Left lung (tissue), 14 donors: Measurements from ENCODE around the gene PSG11. TPM values are rescaled to one million over a fixed set of nuclear protein-coding genes. Genes with fewer than 3 reads are reported as not detected.
"Not testable (repeated sequence)": the region's sequence is repeated elsewhere in the genome, so short reads cannot be mapped to it uniquely, and the experiment has no call there.

Source experiments
- ATAC-seq: fragments of 200-7000 bp; cut with Tn5 transposase; one replicate; pipeline ENCODE4 v1.9.1; 2020; ENCODE audit warnings: moderate library complexity
- DNase-seq, 4 donors: peaks; one replicate each; pipeline ENCODE4 v3.0.0-alpha.2; 2013 to 2020
- H3K27ac ChIP-seq, 2 donors: fragments of 200-600 bp; sonication (generic) in 1 of 2; one replicate each; pipeline versions ENCODE4 v1.5.0 to v1.8.0; 2020 to 2021
- H3K27me3 ChIP-seq, 2 donors: fragments of 200-600 bp; sonication (generic) in 1 of 2; one replicate each; pipeline versions ENCODE4 v1.5.0 to v1.8.0; 2020 to 2021
- H3K36me3 ChIP-seq, 2 donors: fragments of 200-600 bp; sonication (generic) in 1 of 2; one replicate each; pipeline versions ENCODE4 v1.5.0 to v1.8.0; 2020 to 2021
- H3K4me1 ChIP-seq, 2 donors: fragments of 200-600 bp; one replicate each; pipeline ENCODE4 v1.8.0; 2021
- H3K4me3 ChIP-seq, 2 donors: fragments of 200-600 bp; sonication (generic) in 1 of 2; one replicate each; pipeline versions ENCODE4 v1.5.0 to v1.8.0; 2020 to 2021; ENCODE audit warnings: mild to moderate bottlenecking in 1 of 2
- H3K9me3 ChIP-seq, 2 donors: fragments of 200-600 bp; sonication (generic) in 1 of 2; one replicate each; pipeline versions ENCODE4 v1.5.0 to v1.8.0; 2020 to 2021
- intact Hi-C, 2 donors: fragments of 100-400 bp; cut with DNase I; formaldehyde crosslinking; loops; one replicate each; pipeline versions ENCODE4 v1.11.2 to v1.14.2; 2022
- long read RNA-seq, 12 donors: library from polyadenylated mRNA in 2 of 12; unstranded in 2 of 12; transcript quantifications; one replicate each; pipeline ENCODE4 v2.0.0 and lab custom pipeline, GENCODE V29; 2019 to 2026
- polyA plus RNA-seq, 6 donors: library from polyadenylated mRNA; unstranded; fragments of 120-200 nt; gene quantifications; one replicate each; pipeline ENCODE4 v1.2.1, GENCODE V29; 2013; ENCODE audit not compliant: insufficient read length in 6 of 6
- total RNA-seq, 2 donors: library from RNA; stranded (reverse); fragmentation: NEBNext Ultra II Directional; extraction: Animal tissue kit (Norgen Biotek cat#: 25700); gene quantifications; one replicate each; pipeline ENCODE4 v1.2.1, GENCODE V29; 2021
- donor health status: DM: no; HTN: yes; CAD: no.
- donor health status: DM: no; HTN: no; CAD: no.

Gene PSG11
- total RNA-seq (not detected), polyA plus RNA-seq (under 1 TPM in 1 of 6 donors, not detected in 5; 0.24 TPM)
- long read RNA-seq, donor 1, result 0 reads
- long read RNA-seq, donor 2, result 0 reads
- long read RNA-seq, donor 3, result 0 reads
- long read RNA-seq, donor 4, result 0 reads
- long read RNA-seq, donor 5, result 0 reads
- long read RNA-seq, donor 6, result 0 reads
- long read RNA-seq, donor 7, result 0 reads
- long read RNA-seq, donor 8, result 0 reads
- long read RNA-seq, donor 9, result 0 reads
- long read RNA-seq, donor 10, result 0 reads
- long read RNA-seq, donor 11, result 0 reads
- long read RNA-seq, donor 12, result 0 reads

DNA sequence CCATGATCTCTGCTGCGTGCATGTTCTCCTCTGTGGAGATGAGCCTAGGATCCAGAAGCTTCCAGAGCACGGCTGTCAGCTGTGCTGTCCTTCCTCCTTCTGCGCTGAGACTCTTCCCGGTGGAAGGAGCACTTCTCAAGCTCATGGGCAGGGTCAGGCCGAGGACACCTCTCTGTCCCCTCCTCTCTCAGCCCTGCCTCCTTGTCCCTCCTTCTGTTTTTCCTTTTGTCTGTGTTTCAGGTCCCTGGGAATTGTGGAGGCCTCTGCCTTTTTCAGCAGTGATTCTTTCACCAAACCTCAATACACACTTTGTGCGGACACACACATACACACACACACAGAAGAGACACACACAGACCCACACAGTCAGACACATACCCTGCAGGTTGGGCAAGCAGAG is at the start of gene PSG11:
PSG11 (minus strand) TSS at position 101 of the 400 bp plus-strand sequence; CDS start at position 4, 97 bp downstream.
- H3K4me1 ChIP-seq, H3K27ac ChIP-seq, H3K9me3 ChIP-seq, H3K27me3 ChIP-seq, ATAC-seq, H3K36me3 ChIP-seq, DNase-seq, H3K4me3 ChIP-seq, intact Hi-C loops: not testable (repeated sequence)

DNA sequence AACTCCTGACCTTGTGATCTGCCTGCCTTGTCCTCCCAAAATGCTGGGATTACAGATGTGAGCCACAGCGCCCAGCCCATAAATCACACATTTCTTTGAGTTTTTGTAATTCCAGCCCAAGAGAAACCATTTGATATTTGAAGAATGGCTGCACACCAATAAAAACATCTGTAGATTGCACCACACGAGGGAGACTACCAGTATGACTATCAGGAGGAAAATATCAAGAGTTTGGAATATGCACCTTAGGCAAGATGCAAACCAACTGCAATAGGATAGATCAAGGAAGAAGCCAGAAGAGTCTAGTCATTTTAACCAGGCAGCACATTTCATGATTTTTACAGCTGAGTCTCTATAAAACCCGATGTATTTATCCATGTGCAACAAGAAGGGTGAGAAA is 36.1 kb upstream of the PSG11 start:
- H3K9me3 ChIP-seq, intact Hi-C loops, H3K36me3 ChIP-seq, ATAC-seq, H3K4me3 ChIP-seq, H3K4me1 ChIP-seq, DNase-seq, H3K27me3 ChIP-seq, H3K27ac ChIP-seq: not testable (repeated sequence)

DNA sequence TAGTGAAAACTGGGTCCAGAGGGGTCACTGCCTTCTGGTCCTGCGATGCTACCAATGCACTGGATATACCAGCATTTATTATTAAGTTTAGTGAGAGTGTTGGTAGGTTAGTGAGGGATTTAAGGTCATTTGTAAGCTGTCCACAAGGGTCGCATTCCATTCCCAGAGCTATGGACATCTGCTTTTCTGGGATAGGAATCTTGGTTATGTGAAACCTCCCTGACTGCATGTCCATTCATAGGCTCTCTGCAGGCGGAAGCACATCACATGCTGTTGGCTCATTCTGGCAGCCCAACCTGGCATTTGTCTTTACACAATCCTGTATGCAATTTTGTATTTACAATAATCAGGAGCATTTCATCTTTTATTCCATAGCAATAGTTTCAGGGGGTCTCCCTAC is 35.1 kb upstream of the PSG11 start:
- H3K27me3 ChIP-seq, result not testable (repeated sequence)

DNA sequence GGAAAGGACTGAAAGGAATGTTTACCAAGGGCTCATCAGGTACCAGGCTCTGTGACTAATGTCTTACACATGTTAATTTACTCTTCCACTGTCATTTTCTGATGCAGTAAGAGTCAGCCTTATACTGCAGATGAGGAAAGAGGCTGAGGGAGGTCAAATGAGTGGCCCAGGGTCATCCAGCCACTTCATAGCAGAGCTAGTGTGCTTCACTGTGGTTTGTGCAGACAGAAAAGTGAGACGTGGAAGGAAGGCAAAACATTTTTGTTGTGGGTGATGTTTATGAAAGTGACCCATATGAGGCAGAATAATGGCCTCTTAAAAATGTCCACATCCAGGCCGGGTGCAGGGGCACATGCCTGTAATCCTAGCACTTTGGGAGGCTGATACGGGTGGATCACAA is 34.0 kb upstream of the PSG11 start:
- H3K27ac ChIP-seq, H3K4me3 ChIP-seq, intact Hi-C loops, DNase-seq, ATAC-seq, H3K4me1 ChIP-seq, H3K36me3 ChIP-seq, H3K27me3 ChIP-seq: not testable (repeated sequence)
- H3K9me3 ChIP-seq, result peaks cover 0 to 16% of the 10 kb centered on the region in 2 donors

More for the DNA sequence above, 35.1 kb upstream of the PSG11 start:
- H3K9me3 ChIP-seq, DNase-seq, intact Hi-C loops, H3K27ac ChIP-seq, H3K36me3 ChIP-seq, ATAC-seq, H3K4me1 ChIP-seq, H3K4me3 ChIP-seq: not testable (repeated sequence)

DNA sequence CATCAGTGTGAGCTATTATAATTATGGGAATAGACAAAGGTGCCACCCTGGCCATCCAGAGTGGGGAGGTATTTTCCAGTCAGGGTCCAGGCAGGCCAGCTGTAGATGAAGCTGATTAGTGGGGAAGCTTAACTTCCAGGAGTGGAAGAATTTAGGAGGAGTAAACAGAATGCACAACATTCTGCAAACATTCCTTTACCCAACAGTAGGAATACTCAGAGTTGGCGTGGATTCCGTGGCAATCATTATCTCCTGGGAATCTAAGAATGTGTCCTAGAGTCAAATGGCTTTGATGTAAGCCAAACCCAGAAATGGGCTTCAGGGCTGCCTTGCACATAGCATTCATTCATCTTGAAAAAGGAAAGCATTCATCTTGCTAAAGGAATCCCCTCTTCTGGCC is 33.2 kb upstream of the PSG11 start:
- H3K4me3 ChIP-seq, H3K27me3 ChIP-seq, ATAC-seq, DNase-seq, H3K36me3 ChIP-seq, intact Hi-C loops, H3K4me1 ChIP-seq, H3K27ac ChIP-seq: not testable (repeated sequence)
- H3K9me3 ChIP-seq, result peaks cover 0 to 20% of the 10 kb centered on the region in 2 donors

DNA sequence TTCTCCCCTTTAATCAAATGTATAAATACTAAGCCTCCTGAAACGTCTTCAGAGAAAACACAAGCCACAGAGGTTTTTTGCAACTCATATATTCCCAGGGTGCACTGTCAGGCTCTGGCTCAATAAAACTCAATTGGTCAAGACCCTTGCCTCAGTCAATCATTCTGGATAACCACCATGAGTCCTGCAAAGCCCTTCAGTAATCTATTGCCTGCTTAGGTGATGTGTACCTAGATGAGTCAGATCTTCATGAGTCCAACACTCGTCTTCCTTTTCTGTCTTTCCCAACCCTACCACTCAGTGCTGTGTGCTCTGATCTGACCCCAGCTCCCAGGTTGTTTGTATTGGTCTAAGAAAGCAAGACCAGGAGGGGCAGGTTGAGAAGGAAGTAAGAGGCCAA is 32.2 kb upstream of the PSG11 start:
- H3K9me3 ChIP-seq, result peaks cover 0 to 20% of the 10 kb centered on the region in 2 donors
- H3K36me3 ChIP-seq, H3K27ac ChIP-seq, H3K4me3 ChIP-seq, ATAC-seq, intact Hi-C loops, DNase-seq, H3K4me1 ChIP-seq, H3K27me3 ChIP-seq: not testable (repeated sequence)

DNA sequence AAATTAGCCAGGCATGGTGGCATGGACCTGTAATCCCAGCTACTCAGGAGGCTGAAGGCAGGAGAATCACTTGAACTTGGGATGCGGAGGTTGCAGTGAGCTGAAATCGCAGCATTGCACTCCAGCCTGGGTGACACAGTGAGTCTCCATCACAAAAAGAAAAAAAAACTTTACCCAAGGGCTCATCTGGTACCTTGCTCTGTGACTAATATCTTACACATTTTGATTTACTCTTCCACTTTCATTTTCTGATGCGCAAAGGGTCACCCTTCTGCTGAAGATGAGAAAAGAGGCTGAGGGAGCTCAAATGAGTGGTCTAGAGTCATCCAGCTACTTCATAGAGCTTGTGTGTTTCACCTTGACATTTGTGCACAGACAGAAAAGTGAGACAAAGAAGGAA is 21.7 kb upstream of the PSG11 start:
- H3K27me3 ChIP-seq, H3K4me3 ChIP-seq, H3K27ac ChIP-seq, H3K9me3 ChIP-seq, H3K4me1 ChIP-seq, ATAC-seq, DNase-seq, H3K36me3 ChIP-seq, intact Hi-C loops: not testable (repeated sequence)

DNA sequence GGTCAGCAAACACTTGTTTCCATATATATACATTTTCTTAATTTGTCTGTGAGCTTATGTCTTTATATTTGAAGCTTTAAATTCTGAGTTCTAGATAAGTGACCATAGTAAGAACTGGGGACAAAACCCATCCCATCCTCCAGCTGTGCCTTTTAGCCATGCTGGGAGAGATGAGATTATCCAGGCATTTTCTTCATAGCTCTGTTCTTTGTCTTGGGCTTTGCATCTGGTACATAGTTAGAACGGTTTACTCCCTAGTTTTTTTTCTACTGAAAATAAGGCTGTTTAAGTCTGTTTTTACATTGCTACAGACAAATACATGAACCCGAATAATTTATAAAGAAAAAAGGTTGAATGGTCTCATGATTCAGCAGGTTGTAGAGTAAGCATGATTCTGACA is 20.3 kb upstream of the PSG11 start:
- H3K4me1 ChIP-seq, DNase-seq, H3K9me3 ChIP-seq, H3K27ac ChIP-seq, H3K27me3 ChIP-seq, H3K36me3 ChIP-seq, intact Hi-C loops, ATAC-seq, H3K4me3 ChIP-seq: not testable (repeated sequence)

DNA sequence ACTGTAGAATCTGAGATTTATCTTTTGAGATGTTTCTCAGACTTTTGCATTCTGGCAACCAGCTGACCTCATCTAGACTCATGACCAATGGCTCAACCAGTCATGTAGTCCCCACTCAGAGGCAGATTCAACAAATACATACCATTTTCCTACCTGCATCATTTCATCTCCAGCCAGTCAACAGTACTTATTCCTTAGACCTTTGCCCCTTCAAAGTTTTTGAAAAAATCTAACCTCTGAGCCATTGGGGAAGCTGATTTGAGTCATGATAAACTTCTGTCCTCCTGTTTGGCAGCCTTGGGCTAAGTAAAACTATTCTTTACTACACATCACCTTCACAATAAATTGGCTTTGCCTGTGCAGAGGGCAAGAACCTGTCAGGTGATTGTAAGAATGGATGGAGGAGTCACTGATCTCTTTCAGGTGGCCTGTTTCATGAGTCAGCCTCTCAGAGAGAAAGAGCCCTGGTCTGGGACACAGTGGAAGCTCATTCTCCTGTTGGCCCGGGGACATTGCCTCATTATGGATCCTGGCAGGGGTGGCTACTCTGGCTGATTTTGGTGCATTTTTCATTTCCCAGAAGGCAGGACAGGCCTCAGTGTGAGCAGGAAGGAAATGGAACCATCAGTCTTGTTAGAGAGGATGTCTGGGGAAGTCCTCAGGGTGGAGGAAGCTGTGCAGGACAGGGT is 17.4 kb upstream of the PSG11 start:
- H3K36me3 ChIP-seq, DNase-seq, intact Hi-C loops, H3K27me3 ChIP-seq, H3K9me3 ChIP-seq, H3K4me1 ChIP-seq, H3K27ac ChIP-seq, H3K4me3 ChIP-seq, ATAC-seq: not testable (repeated sequence)

DNA sequence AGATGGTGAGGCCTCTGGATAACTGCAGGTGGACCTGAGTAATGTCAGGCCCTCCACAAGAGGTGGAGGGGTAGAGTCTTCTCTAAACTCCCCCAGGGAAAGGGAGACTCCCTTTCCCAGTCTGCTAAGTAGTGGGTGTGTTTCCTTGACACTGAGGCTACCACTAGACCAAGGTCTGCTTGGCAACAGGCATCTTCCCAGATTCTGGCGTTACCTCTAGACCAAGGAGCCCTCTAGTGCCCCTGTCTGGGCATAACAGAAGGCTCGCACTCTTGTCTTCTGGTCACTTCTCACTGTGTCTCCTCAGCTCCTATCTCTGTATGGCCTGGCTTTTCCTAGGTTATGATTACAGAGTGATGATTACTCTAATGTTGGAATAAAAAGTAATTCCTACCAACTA is 5.4 kb upstream of the PSG11 start:
- ATAC-seq, H3K27ac ChIP-seq, intact Hi-C loops, H3K36me3 ChIP-seq, H3K4me3 ChIP-seq, H3K9me3 ChIP-seq, DNase-seq, H3K4me1 ChIP-seq: not testable (repeated sequence)
- H3K27me3 ChIP-seq, result peaks cover 0 to 12% of the 10 kb centered on the region in 2 donors
